ENCODE data around the gene FABP7.

The FABP7 gene

GRCh38 chr6:122799140-122799745, 19.7 kb downstream of the FABP7 start:
- no peak for DNase-seq

GRCh38 chr6:122799916-122800686, 20.6 kb downstream of the FABP7 start:
- DNase-seq, result no peak

- DNase-seq, result no peak
Observed at GRCh38 chr6:122800906-122801305, 21.4 kb downstream of the FABP7 start.

GRCh38 chr6:122801397-122801796, 21.9 kb downstream of the FABP7 start:
- DNase-seq, result no peak

- peak; percentile 22 for DNase-seq
Observed at GRCh38 chr6:122803171-122803661, 23.7 kb downstream of the FABP7 start.

GRCh38 chr6:122804962-122805485, 25.5 kb downstream of the FABP7 start:
- DNase-seq, result no peak

GRCh38 chr6:122806291-122806690, 26.8 kb downstream of the FABP7 start:
- DNase-seq, result no peak

GRCh38 chr6:122808121-122808885, 28.8 kb downstream of the FABP7 start:
- DNase-seq, result no peak

- no peak for DNase-seq
Observed at GRCh38 chr6:122809001-122809400, 29.5 kb downstream of the FABP7 start.

GRCh38 chr6:122809691-122810090, 30.2 kb downstream of the FABP7 start:
- no peak for DNase-seq

GRCh38 chr6:122810189-122810588, 30.7 kb downstream of the FABP7 start:
- no peak for DNase-seq

GRCh38 chr6:122817358-122817757, 37.8 kb downstream of the FABP7 start:
- DNase-seq, result no peak

- DNase-seq, result peak; percentile 49
Observed at GRCh38 chr6:122817766-122818165, 38.2 kb downstream of the FABP7 start.

GRCh38 chr6:122818866-122819265, 39.4 kb downstream of the FABP7 start:
- no peak for DNase-seq

- DNase-seq, result no peak
Observed at GRCh38 chr6:122821095-122821494, 41.6 kb downstream of the FABP7 start.

- DNase-seq, result no peak
Observed at GRCh38 chr6:122825163-122825562, 45.6 kb downstream of the FABP7 start.

GRCh38 chr6:122829456-122829855, 49.9 kb downstream of the FABP7 start:
- DNase-seq, result no peak

- DNase-seq, result no peak
Observed at GRCh38 chr6:122831511-122831910, 52.0 kb downstream of the FABP7 start.

GRCh38 chr6:122832459-122832858, 52.9 kb downstream of the FABP7 start:
- no peak for DNase-seq

- DNase-seq, result no peak
Observed at GRCh38 chr6:122833021-122833491, 53.5 kb downstream of the FABP7 start.

Measured in fibroblast of skin of right biceps (primary cell).